ENCODE results near the gene PSMG3.

DNA sequence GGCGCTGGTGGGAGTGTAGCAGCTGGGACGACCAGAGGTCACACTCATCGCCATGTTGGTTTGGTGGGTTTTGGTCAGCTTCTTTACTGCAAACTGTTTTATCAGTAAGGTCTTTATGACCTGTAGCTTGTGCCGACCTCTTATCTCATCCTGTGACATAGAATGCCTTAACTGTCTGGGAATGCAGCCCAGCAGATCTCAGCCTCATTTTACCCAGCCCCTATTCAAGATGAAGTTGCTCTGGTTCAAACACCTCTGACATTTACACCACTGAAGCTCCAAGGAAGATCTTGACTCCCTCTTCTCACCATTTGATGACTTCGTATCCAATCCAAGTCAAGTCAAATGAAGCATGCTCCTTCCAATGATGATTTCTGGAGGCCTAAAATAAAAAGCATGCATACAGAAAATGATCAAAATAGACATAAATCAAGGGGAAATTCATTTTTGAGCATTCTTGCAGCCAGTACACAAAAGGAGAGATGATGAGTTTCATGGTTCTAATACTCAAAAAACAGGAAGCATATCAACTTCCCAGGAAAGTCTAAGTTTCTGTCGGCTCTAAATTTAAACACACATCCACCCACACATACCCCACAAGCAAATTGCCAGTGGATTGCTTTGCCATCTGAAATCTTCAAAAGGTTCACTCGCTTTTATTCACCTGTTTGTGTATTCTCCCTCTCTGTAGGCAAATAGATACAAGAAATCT is 2.4 kb upstream of the PSMG3 start:
- TF ChIP-seq, protein P1, sequence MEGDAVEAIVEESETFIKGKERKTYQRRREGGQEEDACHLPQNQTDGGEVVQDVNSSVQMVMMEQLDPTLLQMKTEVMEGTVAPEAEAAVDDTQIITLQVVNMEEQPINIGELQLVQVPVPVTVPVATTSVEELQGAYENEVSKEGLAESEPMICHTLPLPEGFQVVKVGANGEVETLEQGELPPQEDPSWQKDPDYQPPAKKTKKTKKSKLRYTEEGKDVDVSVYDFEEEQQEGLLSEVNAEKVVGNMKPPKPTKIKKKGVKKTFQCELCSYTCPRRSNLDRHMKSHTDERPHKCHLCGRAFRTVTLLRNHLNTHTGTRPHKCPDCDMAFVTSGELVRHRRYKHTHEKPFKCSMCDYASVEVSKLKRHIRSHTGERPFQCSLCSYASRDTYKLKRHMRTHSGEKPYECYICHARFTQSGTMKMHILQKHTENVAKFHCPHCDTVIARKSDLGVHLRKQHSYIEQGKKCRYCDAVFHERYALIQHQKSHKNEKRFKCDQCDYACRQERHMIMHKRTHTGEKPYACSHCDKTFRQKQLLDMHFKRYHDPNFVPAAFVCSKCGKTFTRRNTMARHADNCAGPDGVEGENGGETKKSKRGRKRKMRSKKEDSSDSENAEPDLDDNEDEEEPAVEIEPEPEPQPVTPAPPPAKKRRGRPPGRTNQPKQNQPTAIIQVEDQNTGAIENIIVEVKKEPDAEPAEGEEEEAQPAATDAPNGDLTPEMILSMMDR (conservative IDR thresholded peaks at IDR 0.05) = no peak
- TF ChIP-seq ZFX (IDR thresholded peaks at IDR 0.05) = no peak
